Effector memory CD8-positive, alpha-beta T cell (primary cell): ENCODE data around the gene TNS4.

Experiments
- ATAC-seq: fragments of 150-1000 bp; cut with Tn5 transposase; replicated peaks from 2 replicates; pipeline ENCODE4 v1.10.0; 2021; ENCODE audit warnings: mild to moderate bottlenecking, moderate library complexity
- DNase-seq, 3 experiments: peaks; one replicate each; pipeline ENCODE4 v3.0.0; 2021
- H3K27ac Mint-ChIP-seq, 2 donors: one replicate each; pipeline ENCODE4 v1.8.0; 2022; ENCODE audit warnings: mild to moderate bottlenecking in 2 of 2, mixed read lengths in 2 of 2, moderate library complexity in 2 of 2
- H3K27me3 Mint-ChIP-seq, 2 donors: one replicate each; pipeline ENCODE4 v1.8.0; 2022; ENCODE audit warnings: mixed read lengths in 2 of 2
- H3K36me3 Mint-ChIP-seq: one replicate; pipeline ENCODE4 v1.8.0; 2022; ENCODE audit warnings: mild to moderate bottlenecking, moderate library complexity, mixed read lengths; ENCODE audit not compliant: insufficient read depth
- H3K4me1 Mint-ChIP-seq, 2 donors: one replicate each; pipeline ENCODE4 v1.8.0; 2022; ENCODE audit warnings: low read depth in 2 of 2, mixed read lengths in 2 of 2
- H3K4me3 Mint-ChIP-seq, 2 donors: one replicate each; pipeline ENCODE4 v1.8.0; 2022; ENCODE audit warnings: mild to moderate bottlenecking in 2 of 2, mixed read lengths in 2 of 2, moderate library complexity in 2 of 2
- H3K9me3 Mint-ChIP-seq, 2 donors: one replicate each; pipeline ENCODE4 v1.8.0; 2022; ENCODE audit warnings: mixed read lengths in 2 of 2

Gene TNS4

DNA sequence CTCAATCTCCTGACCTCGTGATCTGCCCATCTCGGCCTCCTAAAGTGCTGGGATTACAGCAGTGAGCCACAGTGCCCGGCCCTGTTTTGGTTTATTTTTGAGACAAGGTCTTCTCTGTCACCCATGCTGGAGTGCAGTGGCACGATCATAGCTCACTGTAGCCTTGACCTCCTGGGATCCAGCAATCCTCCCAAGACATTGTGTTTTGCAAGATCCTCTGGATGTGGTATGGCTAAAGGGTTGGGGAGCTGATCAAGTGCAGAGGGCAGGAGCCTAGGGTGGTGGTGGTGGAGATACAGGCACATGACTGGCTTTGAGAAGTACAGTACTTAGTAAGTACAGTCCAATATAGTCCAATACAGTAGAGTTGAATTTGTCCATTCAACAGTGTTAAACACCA is 16.6 kb upstream of the TNS4 start:
- Mint-ChIP-seq H3K4me1 (peaks cover 61 to 63% of the 10 kb centered on the region in 2 donors), H3K36me3 (peaks cover 12% of the 10 kb centered on the region), H3K4me3 (peak overlapping the region; percentile 78 to 80), H3K9me3 (no peaks in the 10 kb centered on the region), H3K27me3 (no peaks in the 10 kb centered on the region), H3K27ac (peak overlapping the region in 1 of 2 donors; percentile 12)
- ATAC-seq (no peak), DNase-seq (no peak)

DNA sequence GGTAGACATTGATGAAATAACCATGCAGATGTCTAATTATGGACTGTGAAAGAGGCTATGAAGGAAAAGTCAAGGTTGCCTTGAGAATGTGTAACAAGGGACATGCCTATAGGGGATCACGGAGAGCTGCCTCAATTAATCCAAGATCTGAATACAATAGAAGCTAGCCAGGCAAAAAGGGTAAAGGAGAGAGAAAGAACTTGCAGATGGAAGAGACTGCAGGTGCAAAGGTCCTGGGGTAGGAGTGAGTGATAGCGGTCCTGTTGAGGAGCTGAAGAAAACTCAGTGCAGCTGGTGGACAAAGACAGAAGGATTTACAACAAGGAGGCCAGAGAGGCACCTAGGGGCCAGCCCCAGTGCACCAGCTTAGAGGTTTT is 15.9 kb upstream of the TNS4 start:
- Mint-ChIP-seq H3K27ac (peak overlapping the region; percentile 77 to 90), H3K4me3 (peak overlapping the region; percentile 78 to 80), H3K27me3 (no peaks in the 10 kb centered on the region), H3K36me3 (peaks cover 12% of the 10 kb centered on the region), H3K9me3 (no peaks in the 10 kb centered on the region), H3K4me1 (peaks cover 61 to 63% of the 10 kb centered on the region in 2 donors)
- ATAC-seq (no peak), DNase-seq (no peak)

DNA sequence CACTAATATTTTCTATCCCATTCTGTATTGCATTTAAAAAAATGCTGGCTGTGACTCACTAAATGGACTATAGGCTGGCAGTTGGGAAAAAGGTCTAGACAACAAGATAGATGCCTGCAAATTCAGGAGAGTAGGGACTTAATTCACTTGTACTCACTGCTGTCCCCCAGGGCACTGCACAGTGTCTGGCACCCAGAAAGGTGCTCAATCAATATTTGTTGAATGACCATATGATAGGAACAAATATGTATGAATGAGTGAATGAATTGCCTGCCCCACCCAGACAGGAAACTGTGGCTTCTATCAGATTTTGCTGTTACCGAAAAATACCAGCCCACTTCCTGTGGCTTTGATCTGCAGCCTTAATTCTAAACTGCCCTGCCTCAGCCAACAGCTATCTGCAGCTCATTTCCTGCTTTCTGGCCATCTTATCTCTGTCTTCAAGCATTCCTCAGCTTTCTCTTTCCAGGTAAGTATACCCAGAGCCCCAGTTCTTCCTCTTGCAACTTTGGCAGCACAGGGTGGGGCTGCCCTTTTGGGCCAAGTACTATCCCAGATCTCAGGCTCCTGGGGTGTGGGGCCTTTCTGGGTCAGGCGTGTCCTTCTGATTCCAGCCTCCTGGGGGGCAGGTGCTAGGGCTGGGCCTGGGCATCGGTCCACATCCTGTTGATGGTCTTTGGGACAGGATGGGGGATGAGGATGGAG is 15.3 kb upstream of the TNS4 start:
- Mint-ChIP-seq H3K4me3 (peak overlapping the region; percentile 78 to 80), H3K9me3 (no peaks in the 10 kb centered on the region), H3K27ac (peak overlapping the region; percentile 77 to 90), H3K4me1 (peaks cover 59 to 62% of the 10 kb centered on the region in 2 donors), H3K27me3 (no peaks in the 10 kb centered on the region), H3K36me3 (peaks cover 12% of the 10 kb centered on the region)
- DNase-seq (peak; percentile 67 to 73 (median 70)), ATAC-seq (peak; percentile 85)

DNA sequence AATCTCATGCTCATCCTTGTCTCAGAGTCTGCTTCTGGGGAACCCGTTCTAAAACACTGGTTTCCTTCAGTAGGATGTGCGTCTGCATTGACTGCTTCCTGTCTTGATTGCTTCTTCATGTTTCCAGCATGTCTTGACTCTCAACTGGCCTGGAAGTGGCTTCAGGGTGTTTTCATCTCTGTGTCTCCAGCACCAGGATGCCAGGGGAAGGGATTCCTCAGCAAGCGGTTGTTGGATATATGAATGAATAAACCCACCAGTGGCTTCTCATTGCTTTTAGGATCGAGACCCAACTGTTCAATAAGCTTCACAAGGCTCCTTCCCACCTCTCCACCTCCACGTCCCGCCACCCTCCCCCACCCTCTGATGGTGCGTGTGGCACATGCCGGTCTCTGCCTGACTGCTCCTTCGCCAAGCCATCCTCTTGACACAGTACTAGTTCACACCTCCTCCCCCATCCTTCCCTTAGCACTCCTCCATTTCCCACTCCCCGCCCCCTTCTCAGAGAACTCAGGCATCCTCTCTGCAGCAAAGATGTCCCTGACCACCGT is 14.1 kb upstream of the TNS4 start:
- H3K4me3 Mint-ChIP-seq: peak overlapping the region; percentile 78 to 80
- peaks cover 12% of the 10 kb centered on the region for H3K36me3 Mint-ChIP-seq
- DNase-seq (peak; percentile 30 to 39 (median 39)), ATAC-seq (peak; percentile 58)
- H3K4me1 Mint-ChIP-seq: peaks cover 54 to 56% of the 10 kb centered on the region in 2 donors
- H3K27ac Mint-ChIP-seq: peak overlapping the region in 1 of 2 donors; percentile 90
- H3K9me3 Mint-ChIP-seq: no peaks in the 10 kb centered on the region
- H3K27me3 Mint-ChIP-seq: no peaks in the 10 kb centered on the region

DNA sequence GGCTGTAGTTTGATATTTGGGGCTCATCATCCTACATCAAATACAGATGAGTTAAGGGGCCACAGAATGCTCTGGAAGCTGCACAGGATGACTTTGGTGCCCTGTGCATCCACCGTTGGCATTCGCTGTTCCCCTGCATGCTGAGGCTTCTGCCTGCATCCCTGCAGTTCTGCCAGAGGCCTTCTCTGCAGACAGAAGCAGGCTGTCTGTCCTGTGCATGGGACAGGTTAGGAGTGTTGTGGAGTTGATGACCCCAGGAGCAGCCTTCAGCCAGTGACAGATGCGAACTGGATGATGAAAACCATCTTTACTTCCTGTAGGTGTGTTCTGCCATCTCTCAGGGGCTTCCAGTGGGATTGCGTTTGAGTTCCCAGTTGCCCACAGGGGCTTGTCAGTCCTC is 13.6 kb upstream of the TNS4 start:
- no peaks in the 10 kb centered on the region for H3K9me3 Mint-ChIP-seq
- peaks cover 12% of the 10 kb centered on the region for H3K36me3 Mint-ChIP-seq
- peaks cover 53 to 54% of the 10 kb centered on the region in 2 donors for H3K4me1 Mint-ChIP-seq
- no peaks in the 10 kb centered on the region for H3K27me3 Mint-ChIP-seq
- H3K4me3 Mint-ChIP-seq: peak overlapping the region; percentile 78 to 80
- ATAC-seq (no peak), DNase-seq (no peak)
- peak overlapping the region in 1 of 2 donors; percentile 90 for H3K27ac Mint-ChIP-seq

DNA sequence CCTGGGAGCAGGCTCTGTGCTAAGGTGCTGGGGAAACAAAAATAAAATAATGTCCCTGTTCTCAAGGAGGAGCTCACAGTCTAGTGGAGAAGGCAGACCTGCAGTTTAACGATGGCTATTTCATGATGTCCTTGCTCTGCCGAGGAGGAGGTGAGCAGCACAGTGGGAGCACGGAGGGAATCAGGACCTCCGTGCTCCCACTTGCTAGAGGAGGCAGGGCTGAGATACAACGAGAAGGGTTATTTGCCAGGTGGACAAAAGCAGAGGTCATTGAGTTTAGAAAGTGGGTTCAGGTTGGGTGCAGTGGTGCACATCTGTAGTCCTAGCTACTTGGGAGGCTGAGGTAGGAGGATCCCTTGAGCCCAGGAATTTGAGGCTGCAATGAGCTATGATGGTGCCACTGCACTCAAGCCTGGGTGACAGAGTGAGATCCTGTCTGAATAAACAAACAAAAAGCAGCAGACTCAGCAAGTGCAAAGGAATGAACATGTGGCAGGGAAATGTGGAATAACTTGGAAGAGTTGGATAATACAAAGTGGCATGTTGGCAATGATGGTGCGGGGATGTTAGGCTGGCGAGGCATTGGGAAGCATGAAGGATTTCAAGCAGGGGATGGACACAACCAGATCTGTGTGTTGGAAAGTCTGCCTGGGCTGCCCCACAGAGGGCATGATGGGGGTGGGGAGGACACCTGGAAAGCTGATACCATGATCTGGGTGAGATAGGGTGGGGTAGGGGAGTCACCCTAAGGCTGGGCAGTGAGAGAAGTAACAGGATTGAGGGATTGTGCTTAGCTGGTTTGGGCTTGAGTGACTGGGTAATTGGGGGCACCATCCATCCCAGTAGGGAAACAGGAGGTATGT is 12.8 kb upstream of the TNS4 start:
- H3K4me1 Mint-ChIP-seq: peaks cover 50 to 53% of the 10 kb centered on the region in 2 donors
- H3K27me3 Mint-ChIP-seq: no peaks in the 10 kb centered on the region
- ATAC-seq (no peak), DNase-seq (no peak)
- peaks cover 12% of the 10 kb centered on the region for H3K36me3 Mint-ChIP-seq
- peak overlapping the region; percentile 7 to 24 for H3K4me3 Mint-ChIP-seq
- no peaks in the 10 kb centered on the region for H3K9me3 Mint-ChIP-seq
- H3K27ac Mint-ChIP-seq: peak overlapping the region in 1 of 2 donors; percentile 90

DNA sequence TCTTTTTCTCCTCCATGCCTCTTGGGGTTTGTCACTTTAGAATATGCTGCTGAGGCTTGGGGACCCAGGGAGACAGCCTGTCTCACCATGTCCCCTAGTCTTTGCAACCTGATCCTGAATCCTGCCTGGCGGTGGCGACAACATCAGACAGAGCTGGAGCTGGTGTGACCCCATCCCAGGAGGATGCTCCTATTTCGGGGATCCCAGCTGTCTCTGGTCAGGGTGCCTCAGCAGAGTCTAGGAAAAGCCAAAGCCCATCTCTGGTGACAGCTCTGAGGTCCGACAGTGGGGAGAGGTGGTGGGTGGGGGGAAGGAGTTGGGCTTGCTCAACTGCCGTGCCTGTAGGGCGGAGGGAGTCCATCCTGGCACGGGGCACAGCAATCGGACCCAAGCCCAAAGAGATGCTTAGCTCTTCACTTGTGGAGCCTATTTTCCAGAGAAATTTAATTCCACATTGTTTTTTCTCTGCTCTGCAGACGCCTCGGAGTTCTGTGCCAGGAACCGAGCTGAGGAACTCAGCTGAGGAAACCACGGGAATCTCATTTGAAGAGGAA is 10.3 kb upstream of the TNS4 start:
- DNase-seq: no peak
- Mint-ChIP-seq H3K27me3 (no peaks in the 10 kb centered on the region), H3K4me1 (peaks cover 31% of the 10 kb centered on the region in 2 donors), H3K27ac (no peak overlapping the region), H3K9me3 (no peaks in the 10 kb centered on the region), H3K4me3 (no peak overlapping the region), H3K36me3 (peaks cover 6% of the 10 kb centered on the region)
- no peak for ATAC-seq

DNA sequence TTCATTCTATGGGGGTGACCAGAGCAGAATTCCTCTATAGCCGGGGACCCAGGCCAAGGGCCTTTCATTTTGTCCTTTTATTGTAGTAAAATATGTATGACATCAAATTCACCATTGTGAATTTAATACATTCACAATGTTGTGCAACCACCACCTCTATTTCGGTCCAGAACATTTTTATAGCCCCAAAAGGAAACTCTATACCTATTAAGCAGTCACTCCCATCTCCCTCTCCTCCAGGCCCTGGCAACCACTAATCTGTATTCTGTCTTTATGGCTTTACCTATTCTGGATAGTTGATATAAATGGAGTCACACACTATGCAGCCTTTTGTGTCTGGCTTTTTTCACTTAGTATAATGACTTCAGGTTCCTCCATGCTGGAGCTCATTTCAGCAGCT is 9.7 kb upstream of the TNS4 start:
- H3K4me1 Mint-ChIP-seq: peaks cover 25 to 28% of the 10 kb centered on the region in 2 donors
- no peaks in the 10 kb centered on the region for H3K9me3 Mint-ChIP-seq
- H3K36me3 Mint-ChIP-seq: no peaks in the 10 kb centered on the region
- no peaks in the 10 kb centered on the region for H3K27me3 Mint-ChIP-seq
- ATAC-seq (no peak), DNase-seq (no peak)
- no peak overlapping the region for H3K4me3 Mint-ChIP-seq
- no peak overlapping the region for H3K27ac Mint-ChIP-seq

DNA sequence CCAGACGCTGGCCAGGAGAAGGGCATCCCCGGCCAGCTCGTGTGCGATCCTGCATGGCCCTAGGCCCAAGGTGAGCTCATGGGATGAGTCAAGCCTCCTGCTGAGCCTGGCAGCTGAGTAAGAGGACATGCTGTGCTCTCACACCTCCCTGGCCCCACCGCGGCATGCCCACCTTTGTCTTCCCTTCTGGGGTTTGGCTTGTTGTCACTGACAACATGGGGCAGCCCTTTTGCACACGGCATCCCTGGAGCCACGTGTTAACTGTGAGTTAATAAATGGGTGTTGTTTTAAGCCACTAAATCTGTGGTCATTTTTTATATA is 8.9 kb upstream of the TNS4 start:
- DNase-seq (no peak), ATAC-seq (no peak)
- Mint-ChIP-seq H3K4me1 (peaks cover 18 to 24% of the 10 kb centered on the region in 2 donors), H3K4me3 (no peak overlapping the region), H3K9me3 (no peaks in the 10 kb centered on the region), H3K27me3 (no peaks in the 10 kb centered on the region), H3K27ac (no peak overlapping the region), H3K36me3 (peaks cover 6% of the 10 kb centered on the region)

DNA sequence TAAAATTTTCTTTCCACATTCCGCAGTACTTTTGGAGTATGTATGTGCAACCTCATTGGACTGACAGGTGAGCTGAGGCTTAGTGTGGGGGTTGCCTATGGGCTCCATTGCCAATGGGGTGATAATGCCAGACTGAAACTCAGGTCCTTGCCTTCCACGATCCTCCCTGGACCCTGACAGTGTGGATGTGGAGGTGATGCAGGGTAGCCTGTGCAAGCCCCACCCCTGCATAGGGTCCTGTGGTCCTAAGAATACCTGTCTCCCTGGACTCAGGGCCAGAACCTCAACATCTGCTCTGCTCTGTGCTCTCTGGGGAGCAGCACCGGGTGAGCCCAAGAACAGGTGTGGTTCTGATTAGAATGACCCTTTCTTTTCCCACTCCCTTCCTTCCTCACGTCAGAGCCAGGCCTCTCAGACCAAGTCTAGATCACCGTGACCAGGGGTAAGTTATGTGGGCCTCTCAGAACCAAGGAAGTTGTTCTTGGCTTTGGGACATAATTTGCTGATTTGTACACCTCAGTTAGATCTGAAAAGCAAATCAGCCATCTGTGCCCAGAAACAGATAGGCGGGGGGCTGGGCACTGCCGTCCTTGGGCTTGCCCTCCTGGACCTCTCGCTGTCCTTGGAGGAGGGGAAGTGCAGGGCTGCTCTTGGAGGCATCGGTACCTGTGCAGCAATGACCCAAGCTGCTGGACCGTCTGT is 8.4 kb upstream of the TNS4 start:
- ATAC-seq: no peak
- H3K27me3 Mint-ChIP-seq: no peaks in the 10 kb centered on the region
- no peak for DNase-seq
- H3K4me1 Mint-ChIP-seq: peaks cover 14 to 22% of the 10 kb centered on the region in 2 donors
- no peaks in the 10 kb centered on the region for H3K9me3 Mint-ChIP-seq
- H3K4me3 Mint-ChIP-seq: no peak overlapping the region
- H3K27ac Mint-ChIP-seq: peak overlapping the region in 1 of 2 donors; percentile 7
- H3K36me3 Mint-ChIP-seq: peaks cover 6% of the 10 kb centered on the region

DNA sequence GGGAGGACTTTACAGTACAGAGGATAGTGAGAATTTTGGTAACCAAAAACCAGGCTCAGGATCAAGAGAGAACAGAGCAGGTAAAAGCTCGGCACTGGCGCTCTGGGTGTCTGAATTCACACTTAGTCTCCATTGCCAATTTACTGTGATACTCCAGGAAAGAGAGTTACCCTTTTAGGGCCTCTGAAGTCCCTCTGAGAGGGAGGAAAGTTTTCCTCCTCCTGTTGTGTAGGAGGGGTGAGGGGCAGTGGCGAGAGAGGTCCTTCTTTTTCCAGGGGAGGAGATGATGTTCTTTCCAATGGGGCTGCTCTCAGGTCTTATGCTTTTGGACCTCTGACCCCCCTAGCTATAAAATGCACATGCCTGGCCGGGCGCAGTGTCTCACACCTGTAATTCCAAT is 5.4 kb upstream of the TNS4 start:
- Mint-ChIP-seq H3K4me3 (no peak overlapping the region), H3K9me3 (no peaks in the 10 kb centered on the region), H3K36me3 (peaks cover 6% of the 10 kb centered on the region), H3K27me3 (no peaks in the 10 kb centered on the region), H3K27ac (no peak overlapping the region), H3K4me1 (peaks cover 2 to 15% of the 10 kb centered on the region in 2 donors)
- no peak for ATAC-seq
- no peak for DNase-seq

DNA sequence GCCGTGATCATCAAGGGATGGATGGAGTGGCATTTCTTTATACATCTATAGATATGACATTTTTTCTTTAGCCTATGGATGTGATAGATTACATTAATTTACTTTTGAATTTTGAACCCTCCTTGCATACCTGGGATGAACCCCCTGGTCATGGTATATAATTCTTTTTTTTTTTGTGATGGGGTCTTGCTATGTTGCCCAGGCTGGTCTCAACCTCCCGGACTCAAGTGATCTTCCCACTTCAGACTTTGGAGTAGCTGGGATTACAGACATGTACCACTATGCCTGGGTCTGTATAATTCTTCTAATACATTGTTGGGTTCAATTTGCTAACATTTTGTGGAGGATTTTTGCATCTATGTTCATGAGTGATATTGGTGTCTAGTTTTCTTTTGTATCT is 1.7 kb upstream of the TNS4 start:
- no peak overlapping the region for H3K4me3 Mint-ChIP-seq
- DNase-seq: no peak
- H3K27ac Mint-ChIP-seq: no peak overlapping the region
- no peaks in the 10 kb centered on the region for H3K9me3 Mint-ChIP-seq
- H3K27me3 Mint-ChIP-seq: peaks cover 5 to 8% of the 10 kb centered on the region in 2 donors
- peaks cover 2 to 18% of the 10 kb centered on the region in 2 donors for H3K4me1 Mint-ChIP-seq
- peaks cover 6% of the 10 kb centered on the region for H3K36me3 Mint-ChIP-seq
- no peak for ATAC-seq

DNA sequence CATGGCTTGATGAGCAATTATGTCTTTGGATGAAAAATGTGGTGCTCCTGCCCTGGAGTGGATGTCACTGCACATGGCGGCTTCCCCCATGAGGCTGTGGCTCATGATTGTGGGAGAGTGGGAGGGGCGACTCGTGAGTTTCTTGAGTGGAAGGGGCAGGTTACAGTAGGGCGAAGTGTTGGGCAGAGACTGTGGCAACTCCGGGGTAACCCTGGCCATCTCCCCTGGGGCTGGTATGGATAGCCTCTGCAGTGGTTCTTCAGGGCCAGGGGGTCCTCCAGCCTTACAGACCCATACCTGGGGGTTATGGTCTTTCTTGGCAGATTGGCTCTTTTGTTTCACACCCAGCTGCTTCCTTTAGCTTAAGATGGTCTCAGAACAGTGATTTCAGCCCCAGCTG is 1.3 kb upstream of the TNS4 start:
- H3K4me3 Mint-ChIP-seq: no peak overlapping the region
- H3K9me3 Mint-ChIP-seq: no peaks in the 10 kb centered on the region
- no peak for DNase-seq
- H3K4me1 Mint-ChIP-seq: peaks cover 2 to 18% of the 10 kb centered on the region in 2 donors
- no peak overlapping the region for H3K27ac Mint-ChIP-seq
- ATAC-seq: no peak
- peaks cover 6% of the 10 kb centered on the region for H3K36me3 Mint-ChIP-seq
- peaks cover 5 to 8% of the 10 kb centered on the region in 2 donors for H3K27me3 Mint-ChIP-seq
